ENCODE results near the gene ALPG.

Gene ALPG

DNA sequence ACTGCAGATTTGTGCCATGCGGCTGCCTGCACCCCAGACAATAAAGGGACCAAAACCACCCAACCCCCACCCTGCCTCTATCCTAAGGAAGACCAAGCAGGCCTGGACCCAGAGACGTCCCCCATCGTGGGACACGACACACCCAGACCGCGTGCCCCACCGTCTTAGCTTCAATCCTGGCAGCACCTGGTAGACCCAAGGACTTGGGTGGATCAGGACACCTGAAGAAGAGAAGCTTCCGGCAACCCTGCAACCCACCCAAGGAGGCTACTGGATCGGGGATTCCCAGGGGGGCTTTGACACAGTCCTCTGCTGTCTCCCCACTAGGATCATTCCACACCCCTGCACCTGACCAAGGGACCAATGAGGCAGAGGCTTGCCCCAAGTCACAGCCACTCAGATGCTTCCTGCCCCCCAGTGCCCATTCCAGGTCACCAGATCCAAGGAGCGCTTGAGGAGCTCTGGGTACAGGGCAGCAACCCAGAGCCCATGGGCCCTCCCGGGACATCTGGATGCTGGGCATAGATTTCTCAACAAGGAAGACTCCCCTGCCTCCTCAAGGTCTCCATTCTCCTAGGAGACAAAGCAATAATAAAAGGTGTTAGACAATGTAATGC lies 52.9 kb downstream of the ALPG start:
- DNase-seq (ENCODE audit: extremely low read depth, low read depth), result no peak
- TF ChIP-seq, protein P1, sequence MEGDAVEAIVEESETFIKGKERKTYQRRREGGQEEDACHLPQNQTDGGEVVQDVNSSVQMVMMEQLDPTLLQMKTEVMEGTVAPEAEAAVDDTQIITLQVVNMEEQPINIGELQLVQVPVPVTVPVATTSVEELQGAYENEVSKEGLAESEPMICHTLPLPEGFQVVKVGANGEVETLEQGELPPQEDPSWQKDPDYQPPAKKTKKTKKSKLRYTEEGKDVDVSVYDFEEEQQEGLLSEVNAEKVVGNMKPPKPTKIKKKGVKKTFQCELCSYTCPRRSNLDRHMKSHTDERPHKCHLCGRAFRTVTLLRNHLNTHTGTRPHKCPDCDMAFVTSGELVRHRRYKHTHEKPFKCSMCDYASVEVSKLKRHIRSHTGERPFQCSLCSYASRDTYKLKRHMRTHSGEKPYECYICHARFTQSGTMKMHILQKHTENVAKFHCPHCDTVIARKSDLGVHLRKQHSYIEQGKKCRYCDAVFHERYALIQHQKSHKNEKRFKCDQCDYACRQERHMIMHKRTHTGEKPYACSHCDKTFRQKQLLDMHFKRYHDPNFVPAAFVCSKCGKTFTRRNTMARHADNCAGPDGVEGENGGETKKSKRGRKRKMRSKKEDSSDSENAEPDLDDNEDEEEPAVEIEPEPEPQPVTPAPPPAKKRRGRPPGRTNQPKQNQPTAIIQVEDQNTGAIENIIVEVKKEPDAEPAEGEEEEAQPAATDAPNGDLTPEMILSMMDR (IDR thresholded peaks at IDR 0.05; ENCODE audit: low read depth, low read length, missing control alignments), result no peak
- no peak overlapping the region for H3K4me3 ChIP-seq (replicated peaks; ENCODE audit: low read depth, low read length)

DNA sequence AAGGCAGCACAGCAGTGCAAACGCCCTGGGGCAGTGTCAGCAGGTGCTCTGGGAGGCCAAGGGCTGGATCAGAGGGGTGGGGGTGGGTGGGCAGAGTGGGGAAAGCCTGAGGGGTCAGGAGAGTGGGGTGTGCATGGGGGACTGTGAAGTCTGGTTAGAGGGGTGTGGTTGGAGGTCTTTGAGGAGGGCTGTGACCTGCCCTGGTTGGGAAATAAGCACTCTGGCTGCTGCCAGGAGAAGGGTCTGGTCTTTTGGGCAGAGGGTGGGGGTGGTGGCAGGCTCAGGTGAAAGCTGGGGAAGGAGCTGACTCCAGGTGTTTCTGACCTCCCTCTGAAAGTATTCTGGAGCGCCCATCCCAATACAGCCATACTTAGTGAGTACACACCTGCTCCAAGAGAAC lies 53.5 kb downstream of the ALPG start:
- no peak overlapping the region for H3K4me3 ChIP-seq (replicated peaks; ENCODE audit: low read depth, low read length)
- no peak for DNase-seq (ENCODE audit: extremely low read depth, low read depth)
- TF ChIP-seq, protein P1 (IDR thresholded peaks at IDR 0.05; ENCODE audit: low read depth, low read length, missing control alignments), result no peak
